LNCaP clone FGC (cell line): Measurements from ENCODE around the gene HECTD1.
"Not testable (repeated sequence)": the region's sequence is repeated elsewhere in the genome, so short reads cannot be mapped to it uniquely, and the experiment has no call there.

ENCODE experiments used
- DNase-seq: peaks from one replicate; pipeline ENCODE4 v3.0.0-alpha.2; 2011; ENCODE audit warnings: low read depth
- H3K4me3 ChIP-seq: 2 replicates; pipeline ENCODE4 v1.5.1; 2011; ENCODE audit warnings: mild to moderate bottlenecking, low read depth, low read length, control low read depth
- CTCF ChIP-seq: IDR thresholded peaks from 2 replicates; pipeline ENCODE4 v1.5.1; 2012; ENCODE audit warnings: mild to moderate bottlenecking; ENCODE audit not compliant: control insufficient read depth, insufficient read depth; ENCODE audit errors: extremely low read depth

Gene HECTD1

DNA sequence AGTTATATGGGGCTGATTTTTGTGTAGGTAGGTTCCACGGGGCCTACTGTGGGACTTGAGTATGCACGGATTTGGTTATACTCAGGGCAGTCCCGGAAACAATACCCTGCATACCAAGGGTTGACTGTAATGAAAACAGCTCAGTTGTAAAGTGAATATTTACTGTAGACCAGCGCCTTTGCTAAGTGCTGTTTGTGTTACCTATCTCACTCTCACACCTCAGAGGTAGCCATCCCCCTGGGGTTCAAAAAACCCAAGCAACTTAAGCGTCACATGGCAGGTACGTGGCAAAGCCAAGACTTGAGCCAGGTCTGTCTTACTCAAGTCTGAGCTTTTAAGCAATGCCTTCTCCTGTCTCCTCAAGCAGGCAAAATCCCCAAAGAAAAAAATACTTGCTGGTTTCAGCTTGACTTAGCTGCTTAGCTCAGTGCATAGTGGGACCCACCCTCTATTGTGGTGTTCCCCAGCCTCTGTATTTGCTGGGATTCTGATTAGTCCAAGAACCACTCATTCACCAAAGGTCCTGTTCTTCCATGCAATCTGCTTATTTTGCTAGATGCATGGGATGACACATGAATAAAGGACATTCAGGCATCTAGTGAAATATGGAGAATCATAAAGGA, 147.2 kb downstream of the HECTD1 start:
- H3K4me3 ChIP-seq, result no peak overlapping the region
- no peak for DNase-seq
- TF ChIP-seq CTCF, result no peak

GRCh38 chr14:31059152-31059924, 148.3 kb downstream of the HECTD1 start:
- DNase-seq, result no peak
- no peak for TF ChIP-seq CTCF
- H3K4me3 ChIP-seq, result no peak overlapping the region

DNA sequence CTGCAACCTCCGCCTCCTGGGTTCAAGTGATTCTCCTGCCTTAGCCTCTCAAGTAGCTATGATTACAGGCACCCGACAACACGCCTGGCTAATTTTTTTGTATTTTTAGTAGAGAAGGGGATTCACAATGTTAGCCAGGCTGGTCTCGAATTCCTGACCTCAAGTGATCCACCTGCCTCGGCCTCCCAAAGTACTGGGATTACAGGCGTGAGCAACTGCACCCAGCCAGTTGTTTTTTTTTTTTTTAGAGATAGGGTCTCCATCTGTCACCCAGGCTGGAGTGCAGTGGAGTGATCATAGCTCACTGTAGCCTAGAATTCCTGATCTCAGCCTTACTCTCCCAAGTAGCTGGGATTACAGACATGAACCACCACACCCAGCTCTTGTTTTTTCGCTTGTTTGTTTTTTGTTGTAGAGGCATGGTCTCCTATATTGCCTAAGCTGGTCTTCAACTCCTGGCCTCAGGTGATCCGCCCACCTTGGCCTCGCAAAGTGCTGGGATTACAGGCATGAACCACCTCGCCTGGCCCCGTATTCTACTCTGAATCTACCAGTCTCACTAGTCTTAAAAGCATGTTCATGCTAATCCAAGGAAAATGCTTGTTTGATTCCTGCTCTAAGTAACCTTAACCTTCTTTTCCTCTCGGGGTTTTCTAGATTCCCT, 149.8 kb downstream of the HECTD1 start:
- no peak for DNase-seq
- no peak for TF ChIP-seq CTCF
- H3K4me3 ChIP-seq, result no peak overlapping the region

DNA sequence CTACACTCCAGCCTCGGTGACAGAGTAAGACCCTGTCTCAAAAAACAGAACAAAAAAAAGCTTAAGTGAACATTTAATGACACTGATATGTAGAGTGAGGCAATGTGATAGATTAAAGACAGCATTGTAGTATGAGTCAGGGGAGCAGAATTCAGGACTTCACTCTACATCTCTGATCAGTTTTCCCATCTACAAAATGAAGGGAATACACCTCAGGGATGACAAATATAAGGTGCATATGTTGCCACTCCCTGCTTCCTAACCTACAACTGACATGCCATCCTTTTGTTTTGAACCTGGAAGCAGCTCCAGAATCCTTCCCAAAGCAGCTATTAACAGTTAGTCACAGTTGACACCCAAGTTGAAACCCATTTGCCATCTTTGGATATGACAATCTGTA, 150.6 kb downstream of the HECTD1 start:
- no peak for TF ChIP-seq CTCF
- no peak overlapping the region for H3K4me3 ChIP-seq
- DNase-seq, result no peak

- DNase-seq, H3K4me3 ChIP-seq: not testable (repeated sequence)
Observed at GRCh38 chr14:31052905-31053586, 154.5 kb downstream of the HECTD1 start.

GRCh38 chr14:31051511-31051910, 156.1 kb downstream of the HECTD1 start:
- no peak for TF ChIP-seq CTCF
- no peak overlapping the region for H3K4me3 ChIP-seq
- DNase-seq, result no peak

DNA sequence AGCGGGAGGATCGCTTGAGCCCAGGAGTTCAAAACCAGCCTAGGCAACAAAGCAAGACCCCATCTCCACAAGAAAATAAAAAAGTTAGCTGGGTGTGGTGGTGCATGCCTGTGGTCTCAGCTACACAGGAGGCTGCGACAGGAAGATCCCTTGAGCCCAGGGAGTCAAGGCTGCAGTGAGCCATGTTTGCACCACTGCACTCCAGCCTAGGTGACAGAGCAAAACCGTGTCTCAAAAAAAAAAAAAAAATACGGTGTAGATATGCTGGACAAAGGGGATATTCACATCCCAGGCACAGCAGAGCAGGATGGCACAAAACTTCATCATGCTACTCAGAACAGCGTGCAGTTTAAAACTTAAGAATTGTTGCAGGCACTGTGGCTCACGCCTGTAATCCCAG, 156.6 kb downstream of the HECTD1 start:
- DNase-seq, result no peak
- no peak overlapping the region for H3K4me3 ChIP-seq
- no peak for TF ChIP-seq CTCF
